AG09309 (cell line): ENCODE data around the gene FAM200B.

ENCODE experiments used
- DNase-seq: peaks from one replicate; pipeline ENCODE4 v3.0.0-alpha.2; 2010; ENCODE audit warnings: low read depth
- H3K4me3 ChIP-seq: 2 replicates; pipeline ENCODE4 v1.5.1; 2011; ENCODE audit warnings: mild to moderate bottlenecking, low read depth, low read length, moderate library complexity; ENCODE audit not compliant: control insufficient read depth
- TF ChIP-seq, protein P1 (sequence below): IDR thresholded peaks from 2 replicates; pipeline ENCODE4 v1.5.1; 2011; ENCODE audit warnings: mild to moderate bottlenecking, low read depth, low read length, inconsistent platforms; ENCODE audit not compliant: insufficient read depth, control insufficient read depth; ENCODE audit errors: missing control alignments

The FAM200B gene

GRCh38 chr4:15681372-15682241 is at the start of gene FAM200B:
Gene FAM200B (plus strand): TSS chr4:15681827. CDS start chr4:15686978, 5,151 bp downstream.
- DNase-seq = peak; percentile 89
- TF ChIP-seq, protein P1, sequence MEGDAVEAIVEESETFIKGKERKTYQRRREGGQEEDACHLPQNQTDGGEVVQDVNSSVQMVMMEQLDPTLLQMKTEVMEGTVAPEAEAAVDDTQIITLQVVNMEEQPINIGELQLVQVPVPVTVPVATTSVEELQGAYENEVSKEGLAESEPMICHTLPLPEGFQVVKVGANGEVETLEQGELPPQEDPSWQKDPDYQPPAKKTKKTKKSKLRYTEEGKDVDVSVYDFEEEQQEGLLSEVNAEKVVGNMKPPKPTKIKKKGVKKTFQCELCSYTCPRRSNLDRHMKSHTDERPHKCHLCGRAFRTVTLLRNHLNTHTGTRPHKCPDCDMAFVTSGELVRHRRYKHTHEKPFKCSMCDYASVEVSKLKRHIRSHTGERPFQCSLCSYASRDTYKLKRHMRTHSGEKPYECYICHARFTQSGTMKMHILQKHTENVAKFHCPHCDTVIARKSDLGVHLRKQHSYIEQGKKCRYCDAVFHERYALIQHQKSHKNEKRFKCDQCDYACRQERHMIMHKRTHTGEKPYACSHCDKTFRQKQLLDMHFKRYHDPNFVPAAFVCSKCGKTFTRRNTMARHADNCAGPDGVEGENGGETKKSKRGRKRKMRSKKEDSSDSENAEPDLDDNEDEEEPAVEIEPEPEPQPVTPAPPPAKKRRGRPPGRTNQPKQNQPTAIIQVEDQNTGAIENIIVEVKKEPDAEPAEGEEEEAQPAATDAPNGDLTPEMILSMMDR = peak; percentile 6
- peak within 1 kb of the TSS; percentile 86 for H3K4me3 ChIP-seq

- no peak for DNase-seq
- no peak overlapping the region for H3K4me3 ChIP-seq
- TF ChIP-seq, protein P1 = no peak
Measured at GRCh38 chr4:15636818-15637217, 44.8 kb upstream of the FAM200B start.

GRCh38 chr4:15638418-15638817 is 43.2 kb upstream of the FAM200B start:
- TF ChIP-seq, protein P1 = no peak
- no peak overlapping the region for H3K4me3 ChIP-seq
- no peak for DNase-seq

- DNase-seq = no peak
- TF ChIP-seq, protein P1 = no peak
Measured at GRCh38 chr4:15648600-15648999, 33.0 kb upstream of the FAM200B start.

DNA sequence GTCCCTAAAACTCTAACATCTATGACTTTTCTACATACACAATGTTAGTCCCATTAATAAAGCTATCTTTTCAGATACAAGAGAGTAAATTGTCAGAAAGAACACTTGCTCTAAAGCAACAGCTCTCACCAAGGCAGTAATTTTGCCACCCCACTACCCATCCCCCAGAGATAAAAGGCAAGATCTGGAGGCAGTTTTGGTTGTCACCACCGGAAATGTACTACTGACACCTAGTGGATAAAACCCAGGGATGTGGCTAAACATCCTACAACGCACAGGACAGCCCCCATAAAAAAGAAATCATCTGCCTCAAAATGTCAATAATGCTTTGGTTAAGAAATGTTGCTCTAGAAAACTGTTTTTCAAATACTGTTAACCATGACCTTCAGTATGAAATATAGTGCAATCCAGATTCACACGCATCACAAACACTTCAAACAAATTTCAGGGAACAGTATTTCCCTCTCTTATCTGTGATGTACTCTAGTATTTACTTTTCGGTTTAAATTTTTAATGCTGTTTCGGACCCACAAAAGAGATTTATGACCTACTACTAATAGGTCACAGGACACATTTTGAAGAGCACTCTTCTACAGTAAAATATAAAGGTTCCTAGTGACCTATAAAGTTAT is 31.6 kb upstream of the FAM200B start:
- no peak overlapping the region for H3K4me3 ChIP-seq
- DNase-seq = peak; percentile 7
- TF ChIP-seq, protein P1 = peak; percentile 68

More at GRCh38 chr4:15648600-15648999, 33.0 kb upstream of the FAM200B start:
- H3K4me3 ChIP-seq = no peak overlapping the region

DNA sequence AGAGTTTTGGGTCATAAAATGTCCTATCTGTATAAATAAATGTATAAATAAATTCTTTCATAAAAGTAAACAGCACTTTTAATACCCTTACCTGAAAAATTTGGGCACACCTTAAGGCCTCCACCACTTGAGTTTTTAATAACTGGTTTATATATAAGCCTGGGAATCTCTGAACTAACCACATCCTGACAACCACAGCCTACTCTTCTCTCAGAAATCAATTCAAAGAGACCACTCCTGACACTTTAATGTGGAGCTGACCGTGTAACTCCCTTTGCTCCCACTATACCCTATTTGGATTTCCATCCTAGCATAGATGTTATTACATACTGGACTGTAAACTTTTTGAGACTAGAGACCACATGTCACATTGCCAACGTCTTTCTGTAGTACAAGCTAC is 30.0 kb upstream of the FAM200B start:
- H3K4me3 ChIP-seq = no peak overlapping the region
- DNase-seq = no peak
- TF ChIP-seq, protein P1 = no peak
